WERI-Rb-1 (cell line): ENCODE data around the gene PCDHGA10.

Experiments
- DNase-seq: peaks from one replicate; pipeline ENCODE4 v3.0.0-alpha.2; 2020
- H3K27ac ChIP-seq: fragments of 250-450 bp; sonication (Bioruptor Pico); 2 replicates; pipeline ENCODE4 v1.5.1; 2020; ENCODE audit warnings: mild to moderate bottlenecking, moderate library complexity
- H3K27me3 ChIP-seq: fragments of 250-450 bp; sonication (Bioruptor Pico); 2 replicates; pipeline ENCODE4 v1.5.1; 2021; ENCODE audit warnings: mild to moderate bottlenecking, low read depth, moderate library complexity; ENCODE audit not compliant: insufficient read depth, severe bottlenecking
- H3K36me3 ChIP-seq: fragments of 250-450 bp; sonication (Bioruptor Pico); 2 replicates; pipeline ENCODE4 v1.5.1; 2020; ENCODE audit warnings: mild to moderate bottlenecking, moderate library complexity
- H3K4me3 ChIP-seq: 2 replicates; pipeline ENCODE4 v1.5.1; 2011; ENCODE audit warnings: low read depth, mild to moderate bottlenecking, control low read depth, low read length
- H3K9me3 ChIP-seq: fragments of 250-450 bp; sonication (Bioruptor Pico); 2 replicates; pipeline ENCODE4 v1.5.1; 2021; ENCODE audit warnings: mild to moderate bottlenecking, moderate library complexity; ENCODE audit not compliant: severe bottlenecking
- TF ChIP-seq, protein P1 (sequence below): IDR thresholded peaks from 2 replicates; pipeline ENCODE4 v1.5.1; 2011; ENCODE audit warnings: low read depth, mild to moderate bottlenecking, control low read depth, inconsistent platforms, low read length

Gene PCDHGA10

DNA sequence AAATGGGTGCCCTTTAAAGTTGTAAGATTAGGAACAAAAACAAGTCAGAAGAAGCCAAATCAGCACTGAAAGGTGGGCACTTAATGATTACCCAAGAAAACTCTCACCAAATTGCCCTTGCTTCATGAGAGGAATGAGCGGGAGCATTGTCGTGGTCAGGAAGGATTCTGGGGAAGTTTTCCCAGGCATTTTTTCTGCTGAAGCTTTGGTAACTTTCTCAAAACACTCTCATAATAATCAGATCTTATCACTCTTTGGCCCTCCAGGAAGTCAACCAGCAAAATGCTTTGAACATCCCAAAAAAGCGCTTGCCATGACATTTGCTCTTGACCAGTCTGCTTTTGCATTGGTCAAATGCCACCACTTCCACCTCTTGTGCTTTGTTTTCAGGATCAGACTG lies 52.6 kb downstream of the PCDHGA10 start:
- Histone ChIP-seq H3K27ac (no peak overlapping the region), H3K9me3 (no peaks in the 10 kb centered on the region), H3K36me3 (no peaks in the 10 kb centered on the region), H3K27me3 (no peaks in the 10 kb centered on the region), H3K4me3 (no peak overlapping the region)
- TF ChIP-seq, protein P1, sequence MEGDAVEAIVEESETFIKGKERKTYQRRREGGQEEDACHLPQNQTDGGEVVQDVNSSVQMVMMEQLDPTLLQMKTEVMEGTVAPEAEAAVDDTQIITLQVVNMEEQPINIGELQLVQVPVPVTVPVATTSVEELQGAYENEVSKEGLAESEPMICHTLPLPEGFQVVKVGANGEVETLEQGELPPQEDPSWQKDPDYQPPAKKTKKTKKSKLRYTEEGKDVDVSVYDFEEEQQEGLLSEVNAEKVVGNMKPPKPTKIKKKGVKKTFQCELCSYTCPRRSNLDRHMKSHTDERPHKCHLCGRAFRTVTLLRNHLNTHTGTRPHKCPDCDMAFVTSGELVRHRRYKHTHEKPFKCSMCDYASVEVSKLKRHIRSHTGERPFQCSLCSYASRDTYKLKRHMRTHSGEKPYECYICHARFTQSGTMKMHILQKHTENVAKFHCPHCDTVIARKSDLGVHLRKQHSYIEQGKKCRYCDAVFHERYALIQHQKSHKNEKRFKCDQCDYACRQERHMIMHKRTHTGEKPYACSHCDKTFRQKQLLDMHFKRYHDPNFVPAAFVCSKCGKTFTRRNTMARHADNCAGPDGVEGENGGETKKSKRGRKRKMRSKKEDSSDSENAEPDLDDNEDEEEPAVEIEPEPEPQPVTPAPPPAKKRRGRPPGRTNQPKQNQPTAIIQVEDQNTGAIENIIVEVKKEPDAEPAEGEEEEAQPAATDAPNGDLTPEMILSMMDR: no peak
- DNase-seq: no peak
